ENCODE measurements around the gene XXYLT1.
A peak's percentile ranks its signal among the peaks of the same experiment; 100 is the strongest.

DNA sequence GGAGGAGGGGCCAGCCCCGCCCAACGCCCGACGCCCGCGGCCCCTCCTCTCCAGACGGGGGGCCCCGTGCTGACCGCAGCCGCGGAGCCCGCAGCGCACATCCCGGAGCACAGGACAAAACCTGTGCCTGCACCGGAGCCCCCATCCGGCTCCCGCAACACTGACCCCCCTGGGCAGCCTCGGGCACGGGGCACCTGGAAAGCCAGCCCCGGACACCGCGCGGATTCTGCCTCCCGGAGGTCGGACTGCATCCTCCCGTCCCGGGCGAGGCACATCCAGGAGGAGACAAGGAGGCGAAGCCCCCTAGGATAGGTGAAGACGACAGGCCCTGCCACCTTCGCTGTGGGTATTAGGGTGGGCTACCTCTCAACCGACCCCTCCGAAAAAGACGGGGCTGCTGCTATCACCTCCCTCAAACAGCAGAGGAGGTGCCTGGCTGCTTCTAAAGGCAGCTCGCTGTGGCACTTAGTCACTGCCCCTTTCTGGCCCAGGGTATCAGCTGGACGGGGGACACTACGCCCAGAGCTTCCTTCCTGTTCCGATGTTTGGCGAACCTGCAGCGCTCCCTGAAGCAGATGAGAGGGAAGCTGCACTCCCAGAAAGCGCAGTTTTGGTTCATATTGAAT is 10.6 kb downstream of the XXYLT1 start:
- TF ChIP-seq POLR2A (IDR thresholded peaks at IDR 0.05) (no peak), POLR2AphosphoS5 (IDR thresholded peaks at IDR 0.05) (no peak), CTCF (IDR thresholded peaks at IDR 0.05) (peak in 1 of 4 experiments; percentile 24), EP300 (IDR thresholded peaks at IDR 0.05) (no peak)
